ENCODE results near the gene MFAP4.

DNA sequence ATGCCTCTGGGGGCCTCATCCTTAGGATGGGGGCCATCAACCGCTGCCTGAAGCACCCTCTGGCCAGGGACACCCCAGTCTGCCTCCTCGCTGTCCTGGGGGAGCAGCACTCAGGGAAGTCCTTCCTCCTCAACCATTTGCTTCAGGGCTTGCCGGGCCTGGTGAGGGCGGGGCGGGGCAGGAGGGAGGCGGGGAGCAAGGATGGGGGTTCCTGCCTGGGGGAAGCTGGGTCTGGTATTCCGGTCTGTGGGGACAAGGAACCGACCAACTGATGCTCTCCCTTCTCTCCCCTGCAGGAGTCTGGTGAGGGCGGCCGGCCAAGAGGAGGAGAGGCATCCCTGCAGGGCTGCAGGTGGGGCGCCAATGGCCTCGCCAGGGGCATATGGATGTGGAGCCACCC lies 26.0 kb upstream of the MFAP4 start:
- no peak for TF ChIP-seq CTCF (IDR thresholded peaks at IDR 0.05 in 2 of 3, conservative IDR thresholded peaks at IDR 0.05 in 1 of 3; ENCODE audit: borderline replicate concordance in 1 of 3, insufficient read depth in 1 of 3, low read depth in 2 of 3, low read length in 2 of 3)
- no peak for TF ChIP-seq POLR2A (IDR thresholded peaks at IDR 0.05; ENCODE audit: borderline replicate concordance, extremely low read depth, insufficient read depth, insufficient read length)
- TF ChIP-seq ZFX (IDR thresholded peaks at IDR 0.05): no peak
- TF ChIP-seq EZH2phosphoT487 (IDR thresholded peaks at IDR 0.05; ENCODE audit: borderline replicate concordance): no peak
- no peak for TF ChIP-seq YY1 (IDR thresholded peaks at IDR 0.05; ENCODE audit: extremely low read depth, insufficient replicate concordance, low read depth, low read length)
